Measurements from ENCODE around the gene COL4A6. TPM values are rescaled to one million over a fixed set of nuclear protein-coding genes. Genes with fewer than 3 reads are reported as not detected.

Gene COL4A6
- total and polyA plus RNA-seq, 2 donors, result 1.0 to 1.4 TPM

- 96% methylated on average over 9 of the region's 9 CpGs for WGBS
- no peaks in the 10 kb centered on the region for H3K27me3 ChIP-seq (ENCODE audit: control insufficient read depth in 2 of 2, insufficient read depth in 1 of 2, low read length in 1 of 2)
- no peak overlapping the region for H3K27ac ChIP-seq (ENCODE audit: low read depth in 1 of 2, low read length in 1 of 2)
- no peaks in the 10 kb centered on the region for H3K36me3 ChIP-seq (ENCODE audit: control insufficient read depth in 2 of 2, insufficient read depth in 2 of 2, low read length in 1 of 2)
- no peak overlapping the region for H3K4me3 ChIP-seq (ENCODE audit: low read length in 2 of 2)
- H3K4me1 ChIP-seq (ENCODE audit: control insufficient read depth in 2 of 2, insufficient read depth in 2 of 2, low read length in 2 of 2), result no peaks in the 10 kb centered on the region
- no peak for DNase-seq (ENCODE audit: low read depth in 6 of 9, low spot score in 9 of 9)
- no peaks in the 10 kb centered on the region for H3K9me3 ChIP-seq (ENCODE audit: control insufficient read depth in 2 of 2, insufficient read depth in 1 of 2, low read length in 1 of 2)
Measured at GRCh38 chrX:108168961-108169740, 269.1 kb downstream of the COL4A6 start.

DNA sequence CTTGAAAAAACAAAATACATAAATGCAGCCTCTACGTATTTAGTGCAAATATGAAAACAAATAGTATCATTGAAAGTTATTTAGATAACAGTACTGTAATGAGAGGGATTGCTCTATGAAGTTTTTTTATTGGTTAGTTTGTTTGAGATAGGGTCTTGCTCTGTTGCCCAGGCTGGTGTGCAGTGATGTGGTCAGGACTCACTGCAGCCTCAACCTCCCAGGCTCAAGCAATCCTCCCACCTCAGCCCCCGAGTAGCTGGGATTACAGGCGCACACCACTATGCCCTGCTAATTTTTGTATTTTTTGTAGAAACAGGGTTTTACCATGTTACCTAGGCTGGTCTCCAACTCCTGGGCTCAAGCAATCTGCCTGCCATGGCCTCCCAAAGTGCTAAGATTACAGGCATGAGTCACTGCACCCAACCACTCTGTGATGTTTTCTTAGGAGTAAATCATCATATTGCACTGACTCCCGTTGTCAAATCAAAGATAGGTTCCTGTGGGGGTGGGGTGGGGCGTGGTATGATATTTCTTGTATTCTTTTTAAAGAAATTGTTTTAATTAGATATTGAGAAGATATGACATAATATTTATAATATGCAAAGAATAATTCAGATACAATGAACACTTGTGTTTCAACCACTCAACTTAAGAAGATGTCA is 270.9 kb downstream of the COL4A6 start:
- Histone ChIP-seq H3K4me1 (ENCODE audit: control insufficient read depth in 2 of 2, insufficient read depth in 2 of 2, low read length in 2 of 2) (no peaks in the 10 kb centered on the region), H3K27ac (ENCODE audit: low read depth in 1 of 2, low read length in 1 of 2) (no peak overlapping the region), H3K27me3 (ENCODE audit: control insufficient read depth in 2 of 2, insufficient read depth in 1 of 2, low read length in 1 of 2) (no peaks in the 10 kb centered on the region), H3K4me3 (ENCODE audit: low read length in 2 of 2) (no peak overlapping the region), H3K36me3 (ENCODE audit: control insufficient read depth in 2 of 2, insufficient read depth in 2 of 2, low read length in 1 of 2) (no peaks in the 10 kb centered on the region), H3K9me3 (ENCODE audit: control insufficient read depth in 2 of 2, insufficient read depth in 1 of 2, low read length in 1 of 2) (no peaks in the 10 kb centered on the region)
- WGBS, result 81% methylated on average over 5 of the region's 5 CpGs
- no peak for DNase-seq (ENCODE audit: low read depth in 6 of 9, low spot score in 9 of 9)

GRCh38 chrX:108165383-108166111 is 272.7 kb downstream of the COL4A6 start:
- no peaks in the 10 kb centered on the region for H3K4me1 ChIP-seq (ENCODE audit: control insufficient read depth in 2 of 2, insufficient read depth in 2 of 2, low read length in 2 of 2)
- no peak overlapping the region for H3K4me3 ChIP-seq (ENCODE audit: low read length in 2 of 2)
- WGBS, result 95% methylated on average over 7 of the region's 7 CpGs
- H3K9me3 ChIP-seq (ENCODE audit: control insufficient read depth in 2 of 2, insufficient read depth in 1 of 2, low read length in 1 of 2), result no peaks in the 10 kb centered on the region
- DNase-seq (ENCODE audit: low read depth in 6 of 9, low spot score in 9 of 9), result no peak
- no peaks in the 10 kb centered on the region for H3K27me3 ChIP-seq (ENCODE audit: control insufficient read depth in 2 of 2, insufficient read depth in 1 of 2, low read length in 1 of 2)
- no peaks in the 10 kb centered on the region for H3K36me3 ChIP-seq (ENCODE audit: control insufficient read depth in 2 of 2, insufficient read depth in 2 of 2, low read length in 1 of 2)
- H3K27ac ChIP-seq (ENCODE audit: low read depth in 1 of 2, low read length in 1 of 2), result no peak overlapping the region

- WGBS, result 97% methylated on average over 7 of the region's 7 CpGs
- no peak overlapping the region for H3K27ac ChIP-seq (ENCODE audit: low read depth in 1 of 2, low read length in 1 of 2)
- H3K36me3 ChIP-seq (ENCODE audit: control insufficient read depth in 2 of 2, insufficient read depth in 2 of 2, low read length in 1 of 2), result no peaks in the 10 kb centered on the region
- H3K9me3 ChIP-seq (ENCODE audit: control insufficient read depth in 2 of 2, insufficient read depth in 1 of 2, low read length in 1 of 2), result no peaks in the 10 kb centered on the region
- no peak overlapping the region for H3K4me3 ChIP-seq (ENCODE audit: low read length in 2 of 2)
- no peaks in the 10 kb centered on the region for H3K4me1 ChIP-seq (ENCODE audit: control insufficient read depth in 2 of 2, insufficient read depth in 2 of 2, low read length in 2 of 2)
- DNase-seq (ENCODE audit: low read depth in 6 of 9, low spot score in 9 of 9), result no peak
- no peaks in the 10 kb centered on the region for H3K27me3 ChIP-seq (ENCODE audit: control insufficient read depth in 2 of 2, insufficient read depth in 1 of 2, low read length in 1 of 2)
Measured at GRCh38 chrX:108163333-108164082, 274.7 kb downstream of the COL4A6 start.

GRCh38 chrX:108162265-108162664 is 276.0 kb downstream of the COL4A6 start:
- H3K4me1 ChIP-seq (ENCODE audit: control insufficient read depth in 2 of 2, insufficient read depth in 2 of 2, low read length in 2 of 2), result no peaks in the 10 kb centered on the region
- H3K4me3 ChIP-seq (ENCODE audit: low read length in 2 of 2), result no peak overlapping the region
- H3K36me3 ChIP-seq (ENCODE audit: control insufficient read depth in 2 of 2, insufficient read depth in 2 of 2, low read length in 1 of 2), result no peaks in the 10 kb centered on the region
- no peaks in the 10 kb centered on the region for H3K9me3 ChIP-seq (ENCODE audit: control insufficient read depth in 2 of 2, insufficient read depth in 1 of 2, low read length in 1 of 2)
- WGBS, result 92% methylated on average over 4 of the region's 4 CpGs
- no peak for DNase-seq (ENCODE audit: low read depth in 6 of 9, low spot score in 9 of 9)
- no peak overlapping the region for H3K27ac ChIP-seq (ENCODE audit: low read depth in 1 of 2, low read length in 1 of 2)
- H3K27me3 ChIP-seq (ENCODE audit: control insufficient read depth in 2 of 2, insufficient read depth in 1 of 2, low read length in 1 of 2), result no peaks in the 10 kb centered on the region

GRCh38 chrX:108160309-108160708 is 277.9 kb downstream of the COL4A6 start:
- WGBS, result 90% methylated on average over 5 of the region's 5 CpGs
- no peak for DNase-seq (ENCODE audit: low read depth in 6 of 9, low spot score in 9 of 9)
- no peaks in the 10 kb centered on the region for H3K9me3 ChIP-seq (ENCODE audit: control insufficient read depth in 2 of 2, insufficient read depth in 1 of 2, low read length in 1 of 2)
- H3K4me1 ChIP-seq (ENCODE audit: control insufficient read depth in 2 of 2, insufficient read depth in 2 of 2, low read length in 2 of 2), result no peaks in the 10 kb centered on the region
- H3K4me3 ChIP-seq (ENCODE audit: low read length in 2 of 2), result no peak overlapping the region
- H3K36me3 ChIP-seq (ENCODE audit: control insufficient read depth in 2 of 2, insufficient read depth in 2 of 2, low read length in 1 of 2), result peaks cover 0 to 3% of the 10 kb centered on the region in 2 donors
- H3K27me3 ChIP-seq (ENCODE audit: control insufficient read depth in 2 of 2, insufficient read depth in 1 of 2, low read length in 1 of 2), result no peaks in the 10 kb centered on the region
- no peak overlapping the region for H3K27ac ChIP-seq (ENCODE audit: low read depth in 1 of 2, low read length in 1 of 2)

GRCh38 chrX:108159028-108159670 is 279.1 kb downstream of the COL4A6 start:
- no peak for DNase-seq (ENCODE audit: low read depth in 6 of 9, low spot score in 9 of 9)
- peaks cover 0 to 3% of the 10 kb centered on the region in 2 donors for H3K36me3 ChIP-seq (ENCODE audit: control insufficient read depth in 2 of 2, insufficient read depth in 2 of 2, low read length in 1 of 2)
- H3K4me3 ChIP-seq (ENCODE audit: low read length in 2 of 2), result no peak overlapping the region
- H3K9me3 ChIP-seq (ENCODE audit: control insufficient read depth in 2 of 2, insufficient read depth in 1 of 2, low read length in 1 of 2), result no peaks in the 10 kb centered on the region
- H3K4me1 ChIP-seq (ENCODE audit: control insufficient read depth in 2 of 2, insufficient read depth in 2 of 2, low read length in 2 of 2), result no peaks in the 10 kb centered on the region
- no peak overlapping the region for H3K27ac ChIP-seq (ENCODE audit: low read depth in 1 of 2, low read length in 1 of 2)
- H3K27me3 ChIP-seq (ENCODE audit: control insufficient read depth in 2 of 2, insufficient read depth in 1 of 2, low read length in 1 of 2), result no peaks in the 10 kb centered on the region
- 98% methylated on average over 11 of the region's 11 CpGs for WGBS

DNA sequence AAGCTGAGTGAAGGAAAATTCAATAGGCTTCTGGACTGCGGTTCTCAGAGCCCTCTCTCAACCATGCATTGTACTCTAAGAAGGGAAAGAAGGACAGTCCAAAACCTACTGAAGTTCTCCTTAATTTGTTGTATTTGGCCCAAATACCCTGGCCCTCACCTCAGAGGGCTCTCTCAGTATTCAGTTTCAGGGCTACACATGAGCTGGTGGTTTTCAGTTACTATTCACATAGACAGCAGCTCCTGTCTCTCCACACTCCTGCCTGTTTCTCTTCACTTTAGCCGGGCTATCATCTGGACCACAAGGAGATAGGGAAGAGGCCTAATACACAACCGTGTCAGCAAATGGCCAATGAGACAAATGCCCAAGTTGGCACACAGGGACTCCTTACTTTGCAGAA is 280.6 kb downstream of the COL4A6 start:
- no peaks in the 10 kb centered on the region for H3K9me3 ChIP-seq (ENCODE audit: control insufficient read depth in 2 of 2, insufficient read depth in 1 of 2, low read length in 1 of 2)
- H3K27me3 ChIP-seq (ENCODE audit: control insufficient read depth in 2 of 2, insufficient read depth in 1 of 2, low read length in 1 of 2), result no peaks in the 10 kb centered on the region
- H3K27ac ChIP-seq (ENCODE audit: low read depth in 1 of 2, low read length in 1 of 2), result no peak overlapping the region
- H3K4me1 ChIP-seq (ENCODE audit: control insufficient read depth in 2 of 2, insufficient read depth in 2 of 2, low read length in 2 of 2), result no peaks in the 10 kb centered on the region
- no peak for DNase-seq (ENCODE audit: low read depth in 6 of 9, low spot score in 9 of 9)
- no peak overlapping the region for H3K4me3 ChIP-seq (ENCODE audit: low read length in 2 of 2)
- H3K36me3 ChIP-seq (ENCODE audit: control insufficient read depth in 2 of 2, insufficient read depth in 2 of 2, low read length in 1 of 2), result peaks cover 3% of the 10 kb centered on the region in 2 donors
- 93% methylated on average over 3 of the region's 3 CpGs for WGBS

Data from thymus (tissue), 11 donors.